HepG2 (cell line): Measurements from ENCODE around the gene SLC27A3. TPM values are rescaled to one million over a fixed set of nuclear protein-coding genes. Genes with fewer than 3 reads are reported as not detected.
A peak's percentile ranks its signal among the peaks of the same experiment; 100 is the strongest.

Experiments used
- FOXP1 ChIP-seq, 2 experiments: fragments of 450-650 bp in 1 of 2; IDR thresholded peaks; 2 replicates each; pipeline ENCODE4 v1.6.1; 2017 to 2018; ENCODE audit warnings: antibody characterized with exemption in 1 of 2
- FUBP1 ChIP-seq: sonication (generic); formaldehyde crosslinking; IDR thresholded peaks from 2 replicates; pipeline ENCODE4 v1.5.1; 2020; ENCODE audit warnings: missing genetic modification reagents, mild to moderate bottlenecking, borderline replicate concordance
- GMEB2 ChIP-seq: IDR thresholded peaks from 2 replicates; pipeline ENCODE4 v1.6.1; 2016; ENCODE audit warnings: missing biosample characterization, missing genetic modification reagents, low read depth
- HINFP ChIP-seq: sonication (generic); formaldehyde crosslinking; IDR thresholded peaks from 2 replicates; pipeline ENCODE4 v1.4.0; 2020; ENCODE audit warnings: low read depth, mild to moderate bottlenecking, missing genetic modification reagents
- KLF6 ChIP-seq: IDR thresholded peaks from 2 replicates; pipeline ENCODE4 v1.8.0; 2016; ENCODE audit warnings: missing biosample characterization, missing genetic modification reagents
- MTERF4 ChIP-seq: sonication (generic); formaldehyde crosslinking; IDR thresholded peaks from 2 replicates; pipeline ENCODE4 v1.8.0; 2023; ENCODE audit warnings: mild to moderate bottlenecking, missing genetic modification reagents
- PHF8 ChIP-seq: sonication (generic); formaldehyde crosslinking; IDR thresholded peaks from 2 replicates; pipeline ENCODE4 v1.5.0; 2020; ENCODE audit warnings: missing genetic modification reagents
- RARA ChIP-seq: IDR thresholded peaks from 2 replicates; pipeline ENCODE4 v1.6.1; 2016; ENCODE audit warnings: missing genetic modification reagents, missing compliant biosample characterization
- RBM39 ChIP-seq: fragments of 200-400 bp; formaldehyde crosslinking; IDR thresholded peaks from one replicate; pipeline ENCODE4 v1.6.1; 2018; ENCODE audit warnings: antibody characterized with exemption, mild to moderate bottlenecking, low read depth, low read length; ENCODE audit not compliant: poor library complexity, severe bottlenecking
- RELA ChIP-seq: sonication (generic); formaldehyde crosslinking; IDR thresholded peaks from 2 replicates; pipeline ENCODE4 v1.4.0; 2020; ENCODE audit warnings: missing genetic modification reagents
- RFXANK ChIP-seq: IDR thresholded peaks from 2 replicates; pipeline ENCODE4 v1.6.1; 2016
- SCMH1 ChIP-seq: sonication (generic); formaldehyde crosslinking; IDR thresholded peaks from 2 replicates; pipeline ENCODE4 v1.9.0; 2021; ENCODE audit warnings: missing genetic modification reagents, mild to moderate bottlenecking, borderline replicate concordance
- SRSF9 ChIP-seq: fragments of 200-400 bp; formaldehyde crosslinking; IDR thresholded peaks from 2 replicates; pipeline ENCODE4 v1.6.1; 2018; ENCODE audit warnings: borderline replicate concordance, mild to moderate bottlenecking, low read depth, low read length; ENCODE audit not compliant: insufficient read depth, poor library complexity, severe bottlenecking
- TOE1 ChIP-seq: sonication (generic); formaldehyde crosslinking; IDR thresholded peaks from 2 replicates; pipeline ENCODE4 v1.4.0; 2020; ENCODE audit warnings: mild to moderate bottlenecking, missing genetic modification reagents
- ZBTB46 ChIP-seq: sonication (generic); formaldehyde crosslinking; IDR thresholded peaks from 2 replicates; pipeline ENCODE4 v1.4.0; 2020; ENCODE audit warnings: mild to moderate bottlenecking, missing genetic modification reagents, borderline replicate concordance
- ZNF3 ChIP-seq: IDR thresholded peaks from 2 replicates; pipeline ENCODE4 v1.7.0; 2017; ENCODE audit warnings: inconsistent platforms
- ZNF326 ChIP-seq: sonication (generic); formaldehyde crosslinking; IDR thresholded peaks from 2 replicates; pipeline ENCODE4 v1.4.0; 2020; ENCODE audit warnings: missing genetic modification reagents, borderline replicate concordance
- ZNF460 ChIP-seq: sonication (generic); formaldehyde crosslinking; IDR thresholded peaks from 2 replicates; pipeline ENCODE4 v1.5.1; 2020; ENCODE audit warnings: missing genetic modification reagents, mild to moderate bottlenecking, borderline replicate concordance
- ZNF776 ChIP-seq: sonication (generic); formaldehyde crosslinking; IDR thresholded peaks from 2 replicates; pipeline ENCODE4 v1.4.0; 2020; ENCODE audit warnings: mild to moderate bottlenecking, missing genetic modification reagents
- ZSCAN12 ChIP-seq: sonication (generic); formaldehyde crosslinking; IDR thresholded peaks from 2 replicates; pipeline ENCODE4 v1.9.0; 2021; ENCODE audit warnings: mild to moderate bottlenecking, missing genetic modification reagents
- polyA plus RNA-seq, 8 experiments: library from polyadenylated mRNA; depleted of rRNA in 3 of 8; stranded (reverse) in 7 of 8; unstranded in 1 of 8; fragments of >200 nt; fragmentation: Illumina TruSeq in 4 of 8; extraction: Trizol in 4 of 8; gene quantifications; 2 replicates each; pipeline versions ENCODE4 v1.2.1 to v1.2.3, GENCODE V29; 2011 to 2016; ENCODE audit warnings: low read depth in 4 of 8, missing spikeins in 1 of 8, mixed read lengths in 1 of 8; ENCODE audit not compliant: insufficient read depth in 1 of 8
- total RNA-seq, 5 experiments: library from RNA; depleted of rRNA; stranded (reverse); fragments of >200 nt; fragmentation: Illumina TruSeq; extraction: Trizol; gene quantifications; 2 replicates each; pipeline ENCODE4 v1.2.3, GENCODE V29; 2016; ENCODE audit warnings: low read depth in 1 of 5

Gene SLC27A3
- total and polyA plus RNA-seq, 2 of the 13 experiments (the other 11 are each of a cell fraction or from before 2014, with no cell fraction given): 4.3 to 10.3 TPM

- 0 out of 2 replicates have a peak, but pooled peaks have one; percentile 77 for TF ChIP-seq RFXANK (CRISPR knock-in tag)
- 0 out of 2 replicates have a peak, but pooled peaks have one; percentile 47 for TF ChIP-seq TOE1 (CRISPR knock-in tag)
- no peak for TF ChIP-seq ZNF3 (CRISPR knock-in tag)
- TF ChIP-seq KLF6 (CRISPR knock-in tag): peak; percentile 67; the same call in 1 of the 2 replicates
- 0 out of 2 replicates have a peak, but pooled peaks have one; percentile 20 for TF ChIP-seq HINFP
- no peak for TF ChIP-seq SCMH1 (CRISPR knock-in tag)
- TF ChIP-seq MTERF4 (CRISPR knock-in tag): peak; percentile 83; the same call in 1 of the 2 replicates
- no peak for TF ChIP-seq SRSF9
- peak; percentile 89 for TF ChIP-seq RBM39
- no peak for TF ChIP-seq RARA (CRISPR knock-in tag)
- peak; percentile 93 for TF ChIP-seq PHF8 (CRISPR knock-in tag)
- TF ChIP-seq ZNF326: no peak
- TF ChIP-seq ZNF776 (CRISPR knock-in tag): 0 out of 2 replicates have a peak, but pooled peaks have one; percentile 66
- TF ChIP-seq FOXP1 (IDR thresholded peaks at IDR 0.05): no peak
- TF ChIP-seq FOXP1 (CRISPR knock-in tag; IDR thresholded peaks at IDR 0.05): no peak
- no peak for TF ChIP-seq ZBTB46
- TF ChIP-seq ZNF460 (CRISPR knock-in tag): no peak
- 0 out of 2 replicates have a peak, but pooled peaks have one; percentile 27 for TF ChIP-seq GMEB2 (CRISPR knock-in tag)
- 0 out of 2 replicates have a peak, but pooled peaks have one; percentile 69 for TF ChIP-seq FUBP1
- 0 out of 2 replicates have a peak, but pooled peaks have one; percentile 75 for TF ChIP-seq ZSCAN12 (CRISPR knock-in tag)
- TF ChIP-seq RELA: no peak
Observed at GRCh38 chr1:153783233-153784190, 8.3 kb downstream of the SLC27A3 start (continued).
